Fibroblast of skin of abdomen (primary cell): ENCODE data around the gene OR4D9. TPM values are rescaled to one million over a fixed set of nuclear protein-coding genes. Genes with fewer than 3 reads are reported as not detected.
"Not testable (repeated sequence)": the region's sequence is repeated elsewhere in the genome, so short reads cannot be mapped to it uniquely, and the experiment has no call there.

Source experiments
- DNase-seq: peaks from one replicate; pipeline ENCODE4 v3.0.0-alpha.2; 2013
- polyA plus RNA-seq, 2 experiments: library from polyadenylated mRNA; unstranded; fragments of 120-200 nt; gene quantifications; one replicate each; pipeline ENCODE4 v1.2.1, GENCODE V29; 2013; ENCODE audit not compliant: insufficient read length in 2 of 2

The OR4D9 gene
- 0.03 TPM for polyA plus RNA-seq (2013, experiment 1 of 2; ENCODE audit: insufficient read length)
- polyA plus RNA-seq (2013, experiment 2 of 2; ENCODE audit: insufficient read length), result 0.01 TPM

DNA sequence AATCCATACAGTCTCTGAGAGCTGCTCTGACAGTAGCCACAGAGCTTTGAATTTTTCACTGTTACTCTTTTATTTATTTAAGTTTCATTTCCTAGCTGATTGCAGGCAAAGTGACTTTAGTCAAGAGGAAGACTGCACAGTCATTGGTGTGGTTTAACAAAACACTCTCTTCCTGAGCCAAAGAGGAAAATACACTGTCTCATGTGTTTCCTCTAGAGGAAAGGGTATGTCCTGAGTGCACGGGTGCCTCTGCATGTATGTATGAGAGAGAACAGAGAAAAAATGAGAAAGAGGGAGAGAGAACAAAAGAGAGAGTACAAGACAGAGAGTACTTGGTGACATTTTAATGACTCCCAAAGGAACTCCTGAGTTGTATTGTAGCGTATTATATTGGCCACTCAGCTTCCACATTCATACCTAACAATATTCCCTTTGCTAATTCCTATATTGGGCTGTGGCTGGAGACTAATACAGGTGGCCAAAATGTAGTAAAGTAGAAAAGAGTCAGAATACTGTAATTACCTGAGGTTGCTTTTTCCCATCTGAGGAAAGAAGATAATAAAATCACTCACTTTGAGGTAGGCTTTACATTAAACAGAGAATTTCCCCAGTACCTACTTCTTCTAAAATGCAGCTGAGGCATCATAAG lies at the start of gene OR4D9:
TSS of gene OR4D9 (plus strand) at position 599 of the 649 bp plus-strand sequence. CDS start 3,374 bp downstream, outside the sequence.
- no peak for DNase-seq

DNA sequence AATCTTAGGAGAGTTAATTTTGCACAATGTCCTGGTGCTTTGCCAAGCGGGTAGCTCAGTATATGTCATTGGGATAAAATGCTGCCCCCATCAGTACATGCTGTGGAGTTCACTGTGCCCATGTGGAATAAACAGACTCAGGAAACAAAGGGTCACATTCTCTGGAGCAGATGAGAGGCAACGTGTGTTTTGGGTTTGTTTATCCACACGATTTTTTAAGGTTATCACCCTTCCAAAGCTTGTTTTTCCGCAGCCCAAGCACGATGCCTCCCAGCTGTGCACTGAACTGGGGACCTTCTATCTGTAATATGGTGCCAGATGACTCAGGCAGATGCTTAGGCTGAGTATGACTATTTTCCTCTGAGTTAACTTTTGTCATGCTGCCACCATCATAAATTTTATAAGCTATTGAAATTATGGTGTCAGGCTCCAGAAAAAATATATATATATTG lies 48.1 kb upstream of the OR4D9 start:
- no peak for DNase-seq

DNA sequence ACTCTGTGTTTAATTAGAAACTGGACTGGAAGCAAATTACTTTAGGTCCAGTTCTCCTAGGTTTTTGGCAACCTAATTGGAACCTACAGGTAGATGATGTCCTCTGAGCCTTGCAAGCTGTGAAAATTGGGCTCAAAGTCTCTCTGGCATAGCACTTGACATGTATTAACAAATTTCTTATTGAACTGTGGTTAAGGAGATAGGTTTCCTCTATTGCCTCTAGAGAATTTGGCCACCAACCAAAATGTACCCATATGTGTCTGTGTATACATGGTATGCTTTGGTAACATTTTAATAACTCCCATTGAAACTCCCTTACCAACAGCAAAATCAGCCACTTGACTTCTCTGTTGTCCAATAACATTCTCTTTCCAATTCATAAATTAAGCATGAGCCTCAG lies 38.3 kb upstream of the OR4D9 start, which contains the start of gene OR4D10:
TSS of gene OR4D10 (plus strand) at position 301 of the 400 bp plus-strand sequence. CDS start 4,115 bp downstream, outside the sequence.
- DNase-seq, result no peak

DNA sequence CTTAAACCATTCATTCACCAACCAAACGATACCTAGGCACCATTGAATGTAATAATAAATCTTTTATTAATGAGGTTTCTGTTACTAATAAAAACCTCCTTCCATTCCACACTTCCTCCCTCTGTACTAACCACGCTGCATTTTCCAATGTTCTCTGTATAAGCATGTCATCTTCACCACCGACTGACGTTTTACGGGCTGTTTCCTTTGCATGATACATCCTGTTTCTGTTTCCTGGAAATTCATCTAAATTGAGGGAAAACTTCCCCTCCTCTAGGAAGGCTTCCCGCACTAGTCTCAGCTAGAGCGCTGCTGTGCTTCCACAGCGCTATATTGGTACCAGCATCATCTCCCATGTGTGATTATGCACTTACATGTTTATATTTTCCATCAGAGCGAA lies 36.2 kb upstream of the OR4D9 start:
- no peak for DNase-seq

DNA sequence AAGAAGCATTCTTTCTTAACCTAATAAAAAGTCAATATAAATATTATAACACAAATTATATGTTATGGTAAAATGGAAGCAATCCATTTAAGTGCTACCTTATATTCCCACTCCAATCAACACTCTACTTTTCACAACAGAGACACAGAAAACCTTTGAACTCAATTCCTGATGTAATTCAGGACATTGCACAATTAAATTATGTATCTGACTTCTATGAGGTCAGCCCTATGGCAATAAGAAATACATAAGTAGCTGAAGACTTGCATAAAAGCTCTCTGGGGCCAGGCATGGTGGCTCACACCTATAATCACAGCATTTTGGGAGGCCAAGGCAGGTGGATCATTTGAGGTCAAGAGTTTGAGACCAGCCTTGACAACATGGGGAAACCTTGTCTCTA lies 31.4 kb upstream of the OR4D9 start:
- no peak for DNase-seq

DNA sequence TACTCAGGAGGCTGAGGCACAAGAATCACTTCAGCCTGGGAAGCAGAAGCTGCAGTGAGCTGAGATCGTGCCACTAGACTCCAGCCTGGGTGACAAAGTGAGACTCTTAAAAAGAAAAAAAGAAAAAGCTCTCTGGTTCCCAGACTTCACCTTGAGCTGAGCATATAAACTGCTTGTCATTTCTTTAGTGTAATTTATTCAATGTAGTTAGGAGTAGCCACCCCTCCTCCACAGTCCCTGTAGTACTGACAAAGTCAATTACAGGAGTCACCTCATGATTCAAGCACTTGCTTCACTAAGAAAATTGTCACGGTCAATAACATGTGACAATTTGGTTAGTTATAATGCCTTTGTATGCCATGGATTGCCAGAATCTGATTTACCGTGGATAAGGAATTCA lies 31.0 kb upstream of the OR4D9 start:
- DNase-seq, result no peak

DNA sequence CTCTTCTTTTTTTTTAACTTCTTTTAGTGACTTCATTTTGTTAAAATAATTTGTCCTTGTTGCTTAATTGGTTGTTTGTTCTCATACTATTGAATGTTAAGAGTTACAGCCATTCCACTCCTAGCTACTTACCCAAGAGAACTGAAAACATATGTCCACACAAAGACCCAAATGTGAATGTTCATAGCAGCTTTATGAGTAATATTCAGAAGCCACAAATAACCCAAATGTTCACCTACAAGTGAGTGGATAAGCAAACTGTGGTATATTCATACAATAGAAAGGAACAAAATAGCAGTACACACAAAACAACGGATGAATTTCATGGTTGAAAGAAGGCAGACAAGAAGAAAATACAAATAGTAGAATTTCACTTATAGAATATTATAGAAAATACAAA lies 9.4 kb upstream of the OR4D9 start:
- DNase-seq, result no peak

DNA sequence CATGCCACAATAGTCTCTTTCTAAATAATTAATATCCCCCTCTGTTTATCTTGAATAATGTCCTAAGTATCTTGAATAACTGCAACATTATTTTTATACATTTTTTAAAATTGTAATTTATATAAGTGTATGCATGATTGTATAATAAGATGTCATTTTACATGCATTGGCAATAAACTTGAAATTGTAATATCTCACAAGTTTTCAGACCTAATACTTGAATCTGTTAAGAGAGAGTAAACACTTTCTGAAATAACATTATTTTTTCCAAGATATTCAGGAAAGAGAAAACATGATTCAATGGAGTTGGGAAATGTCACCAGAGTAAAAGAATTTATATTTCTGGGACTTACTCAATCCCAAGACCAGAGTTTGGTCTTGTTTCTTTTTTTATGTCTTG lies 8.1 kb upstream of the OR4D9 start, which contains the start of gene OR4D11:
TSS of gene OR4D11 (plus strand) at position 301 of the 400 bp plus-strand sequence. CDS start at position 301, 0 bp downstream.
- DNase-seq, result no peak

DNA sequence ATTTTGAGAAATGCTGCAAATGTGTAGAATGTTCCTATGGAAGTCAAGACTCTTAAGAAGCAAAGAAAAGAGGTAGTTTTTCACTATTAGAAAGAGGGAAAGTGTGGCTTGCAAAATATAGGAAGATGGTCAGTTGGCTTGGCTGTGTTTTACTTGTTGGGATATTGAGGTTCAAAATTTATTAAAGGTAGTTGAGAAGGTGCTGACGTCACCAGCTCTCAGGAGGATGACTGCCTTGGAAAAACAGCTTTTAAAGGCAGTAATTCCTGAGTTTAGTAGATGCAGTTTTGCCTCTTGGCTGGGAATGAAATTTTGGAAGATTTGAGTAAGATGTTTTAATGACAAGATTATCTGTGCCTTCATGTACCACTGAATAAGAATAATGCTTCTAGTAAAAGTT lies 336 bp downstream of the OR4D9 start:
- DNase-seq, result no peak

DNA sequence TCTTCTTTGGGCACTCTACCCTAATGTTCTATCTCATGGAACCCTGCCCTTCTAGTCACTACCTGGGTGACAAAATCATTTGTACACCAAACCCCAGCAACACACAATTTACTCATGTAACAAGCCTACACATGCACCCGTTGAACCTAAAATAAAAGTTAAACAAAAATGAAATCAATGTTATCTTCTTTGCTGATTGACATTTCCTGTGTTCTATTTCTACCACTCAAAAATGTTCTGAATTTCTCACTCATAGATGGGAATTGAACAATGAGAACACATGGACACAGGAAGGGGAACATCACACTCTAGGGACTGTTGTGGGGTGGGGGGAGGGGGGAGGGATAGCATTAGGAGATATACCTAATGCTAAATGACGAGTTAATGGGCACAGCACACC lies 8.8 kb downstream of the OR4D9 start:
- DNase-seq, result not testable (repeated sequence)

DNA sequence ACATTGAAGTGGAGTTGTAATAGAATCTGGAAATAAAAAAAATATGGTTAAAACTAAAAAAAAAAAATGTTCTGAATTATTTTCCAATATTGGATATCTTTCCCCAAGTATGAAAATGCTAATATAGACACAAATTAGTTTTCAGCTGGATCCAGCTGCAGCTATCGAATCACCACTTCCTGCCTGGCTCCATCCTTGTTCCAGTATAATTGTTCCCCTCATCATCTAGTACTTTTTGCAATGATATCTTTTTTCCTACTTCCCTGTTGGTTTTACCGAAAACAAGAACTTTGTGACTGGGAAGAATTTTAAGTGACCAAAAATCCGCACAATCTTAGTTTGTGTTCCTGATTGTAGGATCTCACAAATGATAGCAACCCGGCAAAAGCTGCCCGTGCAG lies 9.4 kb downstream of the OR4D9 start:
- no peak for DNase-seq

DNA sequence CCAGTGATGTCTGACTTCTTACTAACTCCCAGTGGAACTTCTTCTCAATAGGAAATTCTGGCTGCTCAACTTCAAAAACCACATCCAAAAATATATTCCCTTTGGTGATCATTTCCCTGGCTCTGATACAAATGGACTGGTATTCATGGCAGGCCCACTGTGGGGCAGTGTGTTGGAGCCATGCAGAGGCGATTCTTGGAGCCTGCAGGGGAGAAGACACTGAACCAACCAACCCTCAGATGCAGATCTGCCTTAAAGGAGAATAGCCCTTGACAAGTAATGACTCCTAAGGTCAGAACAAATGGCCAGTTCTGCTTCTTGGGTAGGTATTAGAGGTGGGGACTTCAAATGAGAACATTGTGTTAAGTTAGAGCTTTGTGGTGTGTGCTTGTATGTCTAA lies 12.2 kb downstream of the OR4D9 start:
- no peak for DNase-seq

DNA sequence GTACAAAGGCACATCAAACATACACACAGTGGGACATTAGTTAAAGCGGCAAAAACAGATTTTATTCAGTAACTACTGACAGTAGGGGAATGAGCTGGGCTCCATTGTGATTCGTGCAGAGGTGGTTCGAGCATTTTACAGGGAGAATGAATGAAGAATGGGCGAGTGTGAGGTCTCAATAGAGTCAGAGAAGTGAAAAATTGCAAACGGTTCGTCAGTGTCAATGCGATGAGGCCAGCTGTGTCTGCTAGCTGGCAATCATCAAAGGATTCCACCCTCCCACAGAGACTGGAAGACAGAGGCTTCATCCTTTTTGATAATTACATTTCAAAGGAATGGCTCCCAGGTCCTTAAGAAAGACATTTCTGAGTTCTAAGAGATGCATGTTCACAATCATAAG lies 17.4 kb downstream of the OR4D9 start:
- no peak for DNase-seq

DNA sequence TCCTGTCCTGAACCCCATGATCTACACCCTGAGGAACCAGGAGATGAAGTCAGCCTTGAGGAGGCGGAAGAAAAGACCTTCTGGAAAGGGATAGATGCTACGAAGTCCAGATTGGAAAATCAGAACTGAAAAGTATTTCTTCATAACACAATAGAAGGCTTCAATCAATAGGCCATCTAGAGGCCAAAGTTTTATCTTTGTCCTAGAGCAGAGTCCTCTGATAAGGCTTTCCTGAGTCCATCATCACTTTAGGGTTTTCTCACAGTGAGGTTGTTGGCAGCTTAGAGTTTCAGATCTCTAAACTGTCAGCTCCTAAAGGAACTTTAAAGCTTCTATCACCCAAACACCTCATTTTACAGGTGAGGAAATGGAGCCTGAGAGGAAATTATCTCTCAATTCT lies 21.3 kb downstream of the OR4D9 start:
- DNase-seq, result no peak

DNA sequence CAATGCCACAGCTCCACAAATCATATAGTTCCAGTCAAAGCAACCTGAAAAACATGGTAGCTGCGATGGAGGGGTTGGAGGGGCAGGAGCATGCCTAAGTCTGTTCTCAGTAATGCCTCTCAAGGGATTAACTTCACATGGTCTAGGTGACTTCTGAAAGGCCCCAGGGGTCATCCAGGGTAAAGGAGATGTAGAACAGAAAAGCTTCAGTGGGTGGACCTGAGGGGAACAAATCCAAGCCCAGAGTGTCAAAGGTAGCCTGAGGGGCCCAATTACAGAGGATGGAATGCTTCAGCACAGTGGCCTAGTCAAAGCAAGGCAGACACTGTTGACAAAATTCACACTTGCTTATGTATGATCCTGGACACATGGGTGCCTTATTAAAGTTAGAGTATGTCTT lies 23.3 kb downstream of the OR4D9 start:
- no peak for DNase-seq

DNA sequence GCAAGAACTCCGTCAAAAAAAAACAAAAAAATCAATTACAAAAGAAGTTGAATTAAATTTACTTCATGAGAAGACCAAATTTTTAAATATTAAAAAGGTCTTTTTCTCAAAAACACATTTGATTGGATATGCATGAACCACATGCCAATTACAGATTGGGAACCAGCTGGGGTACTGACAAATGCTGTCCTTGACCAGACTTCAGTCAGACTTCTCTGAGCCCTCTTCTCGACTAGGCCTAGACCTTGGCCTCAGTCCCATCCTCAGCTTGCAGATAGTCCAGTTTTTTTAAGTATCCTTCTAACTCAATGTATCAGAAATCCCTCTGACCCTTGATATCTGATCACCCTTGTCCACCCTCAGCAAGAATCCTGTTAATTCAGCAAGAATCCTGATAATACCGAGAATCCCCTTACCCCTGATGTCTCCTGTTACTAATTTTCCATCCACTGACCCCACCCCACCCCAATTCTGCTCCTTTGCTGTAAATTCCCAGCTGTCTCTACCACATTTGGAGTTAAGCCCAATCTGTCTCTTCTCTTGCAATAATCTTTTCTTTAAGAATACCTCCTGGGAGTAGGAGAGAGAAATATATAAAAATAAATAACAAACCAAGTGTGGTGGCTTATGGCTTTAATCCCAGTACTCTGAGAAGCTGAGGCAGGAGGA lies 30.9 kb downstream of the OR4D9 start:
- DNase-seq, result no peak

DNA sequence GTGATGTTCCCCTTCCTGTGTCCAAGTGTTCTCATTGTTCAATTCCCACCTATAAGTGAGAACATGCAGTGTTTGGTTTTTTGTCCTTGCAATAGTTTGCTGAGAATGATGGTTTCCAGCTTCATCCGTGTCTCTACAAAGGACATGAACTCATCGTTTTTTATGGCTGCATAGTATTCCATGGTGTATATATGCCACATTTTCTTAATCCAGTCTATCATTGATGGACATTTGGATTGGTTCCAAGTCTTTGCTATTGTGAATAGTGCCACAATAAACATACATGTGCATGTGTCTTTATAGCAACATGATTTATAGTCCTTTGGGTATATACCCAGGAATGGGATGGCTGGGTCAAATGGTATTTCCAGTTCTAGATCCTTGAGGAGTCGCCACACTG lies 32.4 kb downstream of the OR4D9 start:
- DNase-seq, result not testable (repeated sequence)

DNA sequence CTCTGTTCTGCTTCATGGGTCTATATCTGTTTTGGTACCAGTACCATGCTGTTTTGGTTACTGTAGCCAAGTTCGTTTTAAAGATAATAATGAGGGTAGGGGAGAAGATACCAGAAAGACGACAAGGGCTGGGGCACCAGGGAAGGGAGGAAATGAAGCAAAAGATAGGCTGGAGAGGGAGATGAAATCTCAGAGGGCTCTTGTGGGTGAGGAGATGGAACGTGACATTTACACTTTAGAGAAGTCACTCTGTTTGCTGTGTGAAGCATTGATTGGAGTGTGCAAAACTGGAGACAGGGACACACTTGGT lies 33.5 kb downstream of the OR4D9 start:
- no peak for DNase-seq

DNA sequence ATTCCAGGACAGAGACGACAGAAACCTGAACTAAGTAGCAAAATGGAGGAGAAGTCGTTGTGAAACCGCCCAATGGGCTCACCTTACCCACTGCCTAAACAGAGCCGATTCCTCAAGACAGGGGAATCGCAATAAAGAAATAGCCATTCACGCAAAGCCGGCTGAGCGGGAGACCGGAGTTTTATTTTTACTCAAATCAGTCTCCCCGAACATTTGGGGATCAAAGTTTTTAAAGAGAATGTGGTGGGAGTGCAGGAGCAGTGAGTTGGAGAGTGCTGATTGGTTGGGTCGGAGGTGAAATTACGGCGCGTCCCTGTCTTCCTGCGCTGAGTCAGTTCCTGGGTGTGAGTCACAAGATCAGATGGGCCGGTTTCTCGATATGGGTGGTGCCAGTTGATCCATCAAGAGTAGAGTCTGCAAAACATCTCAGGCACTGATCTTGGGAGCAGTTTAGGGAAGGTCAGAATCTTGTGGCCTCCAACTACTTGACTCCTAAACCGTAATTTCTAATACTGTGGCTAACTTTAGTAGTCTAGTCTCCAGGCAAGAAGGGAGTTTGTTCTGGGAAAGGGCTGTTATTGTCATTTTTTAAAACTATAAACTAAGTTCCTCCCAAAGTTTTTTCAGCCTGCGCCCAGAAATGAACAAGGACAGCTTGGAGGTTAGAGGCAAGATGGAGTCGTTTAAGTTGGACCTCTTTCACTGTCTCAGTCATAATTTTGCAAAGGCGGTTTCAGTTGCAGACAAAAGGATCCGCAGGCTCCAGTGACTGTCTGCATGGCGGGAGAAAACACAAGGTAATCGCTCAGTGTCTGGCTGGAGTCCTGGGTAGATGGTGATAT lies 34.1 kb downstream of the OR4D9 start:
- no peak for DNase-seq

DNA sequence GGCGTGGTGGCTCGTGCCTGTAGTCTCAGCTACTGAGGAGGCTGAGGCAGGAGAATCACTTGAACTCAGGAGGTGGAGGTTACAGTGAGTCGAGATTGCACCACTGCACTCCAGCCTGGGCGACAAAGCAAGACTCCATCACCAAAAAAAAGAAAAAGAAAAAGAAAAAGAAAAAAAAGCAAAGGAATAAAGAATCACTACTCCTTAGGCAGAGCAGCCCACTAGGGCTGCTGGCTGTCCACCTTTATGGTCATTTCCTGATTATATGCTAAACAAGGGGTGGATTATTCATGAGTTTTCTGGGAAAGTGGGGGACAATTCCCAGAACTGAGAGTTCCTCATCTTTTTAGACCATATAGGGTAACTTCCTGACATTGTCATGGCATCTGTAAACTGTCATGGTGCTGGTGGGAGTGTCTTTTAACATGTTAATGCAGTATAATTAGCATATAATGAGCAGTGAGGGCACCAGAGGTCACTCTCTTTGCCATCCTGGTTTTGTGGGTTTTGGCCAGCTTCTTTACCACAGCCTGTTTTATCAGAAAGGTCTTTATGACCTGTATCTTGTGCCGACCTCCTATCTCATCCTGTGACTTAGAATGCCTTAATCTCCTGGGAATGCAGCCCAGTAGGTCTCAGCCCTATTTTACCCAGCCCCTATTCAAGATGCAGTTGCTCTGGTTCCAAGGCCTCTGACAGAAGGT lies 36.4 kb downstream of the OR4D9 start:
- not testable (repeated sequence) for DNase-seq

DNA sequence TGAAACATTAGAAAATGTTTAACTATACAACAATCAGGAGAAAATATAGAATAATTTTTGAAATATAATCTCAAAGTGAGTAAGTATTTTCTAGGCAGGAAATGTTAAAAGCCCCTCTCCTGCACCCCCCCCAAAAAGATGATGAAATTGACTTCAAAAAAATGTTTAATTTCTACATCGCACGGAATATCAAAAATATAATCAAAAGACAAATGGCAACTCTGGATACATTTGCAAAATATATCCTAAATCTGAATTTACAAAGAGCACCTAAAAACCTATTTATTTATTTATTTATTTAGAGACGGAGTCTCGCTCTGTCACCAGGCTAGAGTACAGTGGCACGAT lies 36.9 kb downstream of the OR4D9 start:
- no peak for DNase-seq

DNA sequence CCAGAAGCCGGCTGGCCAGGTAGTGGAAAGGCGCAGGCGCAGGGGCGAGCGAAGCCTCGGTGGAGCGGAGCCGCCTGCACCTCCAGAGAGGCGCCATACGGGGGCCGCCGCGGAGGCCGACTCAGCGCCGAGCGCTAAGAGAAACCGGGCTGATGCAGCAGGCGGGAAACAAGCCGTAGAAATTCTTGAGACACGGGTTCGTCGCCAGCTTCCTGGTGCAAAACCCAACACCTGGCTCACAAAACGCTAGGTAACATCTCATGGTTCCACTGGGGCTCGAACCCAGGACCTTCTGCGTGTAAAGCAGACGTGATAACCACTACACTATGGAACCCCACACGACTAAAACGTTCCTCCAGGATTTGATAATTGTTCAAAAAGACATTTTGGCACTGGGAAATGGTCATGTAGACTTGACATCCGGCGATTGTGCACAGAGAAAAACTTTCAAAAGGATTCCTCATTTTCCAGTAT lies 39.1 kb downstream of the OR4D9 start:
- peak; percentile 98 for DNase-seq
